Activated effector memory CD4-positive, alpha-beta T cell treated with anti-CD3 and anti-CD28 coated beads, Interleukin-2, amount 50 U/mL, for 16 hours (primary cell): ENCODE results near the gene ZNF239.
"Not testable (repeated sequence)": the region's sequence is repeated elsewhere in the genome, so short reads cannot be mapped to it uniquely, and the experiment has no call there.

Experiments used
- DNase-seq: peaks from one replicate; pipeline ENCODE4 v3.0.0-alpha.2; 2020

Gene ZNF239

DNA sequence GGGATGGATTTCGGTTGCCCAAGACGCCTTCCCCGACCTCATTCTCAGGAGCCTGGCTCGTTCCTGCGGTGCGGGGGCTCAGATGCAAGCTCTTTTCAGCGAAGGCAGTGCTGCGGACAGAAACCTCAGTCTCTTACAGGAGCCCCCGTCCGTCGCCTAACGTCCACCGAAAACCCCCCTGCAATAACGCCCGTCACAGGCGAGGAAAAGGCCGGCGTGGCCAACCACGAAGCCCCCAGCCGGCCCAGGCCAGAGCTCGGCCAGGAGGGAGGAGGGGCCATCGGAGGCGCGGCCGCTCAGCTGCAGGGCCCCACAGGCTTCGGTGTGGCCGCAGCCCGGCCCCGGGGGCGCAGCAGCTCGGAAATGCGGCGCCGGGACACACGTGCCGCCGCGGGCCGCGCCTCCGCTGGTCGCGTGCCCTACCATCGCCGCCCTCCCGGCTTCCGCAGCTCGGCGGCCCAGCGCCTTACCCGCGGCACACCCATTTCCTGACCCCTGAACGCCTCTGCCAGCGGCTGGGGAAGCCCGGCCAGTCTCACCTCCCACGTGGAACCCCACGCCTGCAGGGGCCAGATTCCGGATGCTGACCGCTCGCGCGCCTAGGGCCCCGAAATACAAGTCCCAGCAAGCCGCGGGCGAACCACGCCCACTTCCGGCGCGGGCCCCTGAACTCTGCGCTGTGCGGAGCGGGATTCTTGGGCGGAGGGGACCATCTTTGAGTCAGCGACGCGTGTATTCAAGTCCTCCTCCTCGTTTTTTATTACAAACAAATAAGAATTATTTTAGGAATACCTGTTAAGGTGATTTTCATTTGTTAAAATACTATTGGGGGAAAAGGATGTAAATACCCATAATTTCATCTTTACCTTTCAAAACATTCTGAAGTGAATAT is at the start of gene ZNF239:
Gene ZNF239, minus strand, starts transcription at position 616 of the 892 bp plus-strand sequence. CDS start 16,537 bp downstream, outside the sequence.
- DNase-seq: peak; percentile 94

DNA sequence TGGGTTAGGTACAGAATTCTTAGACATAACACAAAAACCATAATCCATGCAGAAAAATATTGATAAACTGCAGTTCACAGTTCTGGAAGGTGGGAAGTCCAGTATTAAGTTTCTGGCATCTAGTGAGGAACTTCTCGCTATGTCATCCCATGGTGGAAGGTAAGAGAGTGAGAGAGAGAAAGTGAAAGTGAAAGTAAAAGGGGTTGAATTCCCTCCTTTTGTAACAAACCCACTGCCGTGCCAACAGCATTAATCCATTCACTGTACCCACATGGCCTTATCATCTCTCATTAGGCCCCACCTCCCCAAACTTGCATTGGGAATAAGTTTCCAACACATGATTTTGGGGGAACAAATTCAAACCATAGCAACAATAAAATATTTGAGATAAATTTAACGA is 48.9 kb upstream of the ZNF239 start:
- DNase-seq: no peak

DNA sequence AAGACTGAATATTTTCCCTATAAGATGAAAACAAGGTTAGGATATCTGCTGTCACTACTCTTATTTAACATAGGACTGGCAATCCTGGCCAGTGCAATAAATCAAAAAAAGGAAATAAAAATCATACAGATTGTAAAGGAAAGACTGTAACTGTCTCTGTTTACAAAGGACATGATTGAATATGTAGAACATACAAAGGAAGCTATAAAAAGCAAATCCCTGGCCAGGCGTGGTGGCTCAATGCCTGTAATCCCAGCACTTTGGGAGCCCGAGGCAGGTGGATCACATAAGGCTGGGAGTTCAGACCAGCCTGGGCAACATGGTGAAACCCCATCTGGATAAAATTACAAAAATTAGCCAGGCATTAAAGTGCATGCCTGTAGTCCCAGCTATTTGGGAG is 47.6 kb upstream of the ZNF239 start:
- DNase-seq: no peak

DNA sequence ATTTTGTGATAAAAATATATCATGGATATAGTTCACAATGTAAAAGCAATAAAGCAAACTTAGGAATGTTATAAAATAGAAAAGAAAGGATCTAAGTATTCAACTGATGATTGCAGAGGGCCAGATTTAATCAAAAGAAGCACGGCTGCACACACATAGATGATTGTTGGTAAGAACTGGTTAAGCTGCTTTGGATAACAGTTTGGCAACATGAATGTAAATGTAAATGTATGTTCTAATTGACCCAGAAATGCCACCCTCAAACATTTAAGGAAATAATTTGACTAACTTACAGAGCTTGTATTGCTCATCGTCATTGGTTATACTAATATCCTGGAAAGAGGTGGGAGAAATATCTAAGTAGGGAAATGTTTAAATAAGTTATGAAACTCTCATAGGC is 45.0 kb upstream of the ZNF239 start:
- DNase-seq: no peak

DNA sequence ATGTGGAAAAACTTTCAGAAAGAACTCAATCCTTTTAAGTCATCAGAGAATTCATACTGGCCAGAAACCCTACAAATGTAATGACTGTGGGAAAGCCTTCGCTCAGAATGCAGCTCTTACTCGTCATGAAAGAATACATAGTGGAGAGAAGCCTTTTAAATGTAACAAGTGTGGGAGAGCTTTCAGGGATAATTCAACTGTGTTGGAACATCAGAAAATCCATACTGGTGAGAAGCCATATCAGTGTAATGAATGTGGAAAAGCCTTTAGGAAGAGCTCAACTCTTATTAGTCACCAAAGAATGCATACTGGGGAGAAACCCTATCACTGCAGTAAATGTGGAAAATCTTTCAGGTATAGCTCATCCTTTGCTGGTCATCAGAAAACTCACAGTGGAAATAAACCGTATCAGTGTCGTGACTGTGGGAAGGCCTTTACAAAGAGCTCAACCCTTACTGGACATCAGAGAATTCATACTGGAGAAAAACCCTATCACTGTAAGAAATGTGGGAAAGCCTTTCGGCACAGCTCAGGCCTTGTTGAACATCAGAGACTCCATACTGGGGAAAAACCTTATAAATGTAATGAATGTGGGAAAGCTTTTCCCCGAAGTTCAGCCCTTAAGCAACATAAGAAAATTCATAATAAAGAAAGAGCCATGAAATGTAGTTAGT is 42.4 kb upstream of the ZNF239 start:
- no peak for DNase-seq

GRCh38 chr10:43610636-43611035 is 36.2 kb upstream of the ZNF239 start:
- no peak for DNase-seq

DNA sequence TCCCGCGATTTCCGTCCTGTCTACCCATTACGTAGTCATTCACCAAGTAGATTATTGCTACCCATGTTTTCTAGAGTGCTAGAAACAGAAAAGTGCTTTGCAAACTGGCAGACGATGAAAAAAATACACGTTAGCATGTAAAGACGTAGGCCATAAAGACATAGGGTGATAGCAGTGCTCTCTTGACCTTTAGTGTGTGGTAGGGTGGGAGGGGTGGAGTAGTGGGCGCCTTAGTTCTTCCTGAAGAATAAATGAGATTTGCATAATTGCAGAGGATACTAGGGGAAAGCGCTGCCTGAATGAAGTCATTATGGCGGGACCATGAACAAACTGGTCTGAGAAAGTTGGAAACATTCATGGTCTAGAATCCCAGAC is 32.8 kb upstream of the ZNF239 start:
- DNase-seq: no peak

DNA sequence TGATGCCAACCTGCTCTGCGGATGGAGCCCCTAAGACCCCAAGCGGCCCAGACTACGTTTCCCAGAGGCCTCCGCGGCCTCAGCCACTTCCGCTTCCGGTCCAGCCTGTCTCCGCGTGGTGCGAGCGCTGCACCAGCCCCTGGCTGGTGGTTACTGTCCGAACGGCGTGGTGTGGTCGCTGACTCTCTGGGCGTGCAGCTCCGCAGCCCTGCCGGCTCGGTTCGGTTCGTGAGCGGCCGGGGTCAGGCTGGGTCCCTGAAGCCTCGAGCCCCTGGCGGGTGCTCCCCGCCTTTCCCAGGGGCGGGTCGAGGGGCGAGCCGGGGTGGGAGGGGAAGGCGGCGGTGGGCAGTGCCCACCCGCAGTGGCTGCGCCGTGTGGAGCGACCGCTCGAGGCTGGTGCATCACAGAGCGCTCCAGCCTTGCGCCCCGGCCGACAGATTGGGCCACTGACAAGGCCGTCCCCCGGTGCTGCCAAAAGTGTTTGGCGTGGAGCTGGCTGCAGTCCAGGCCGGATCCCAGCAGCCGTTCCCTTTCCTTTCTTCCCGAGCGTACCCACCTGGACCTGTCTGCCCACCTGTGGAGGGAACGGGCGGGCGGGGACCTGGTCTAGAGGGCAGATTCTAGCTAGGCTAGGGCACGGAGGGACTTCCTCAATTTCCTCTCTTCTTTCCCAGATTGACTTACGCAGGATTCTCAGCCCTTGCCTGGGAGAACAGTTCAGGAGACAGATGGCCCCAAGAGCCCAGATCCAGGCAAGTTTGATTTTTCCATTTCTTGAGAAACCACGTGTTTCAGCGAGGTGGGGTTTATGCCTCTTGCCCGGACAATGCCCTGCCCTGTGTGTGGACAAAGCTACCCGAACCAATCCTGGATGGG is 32.1 kb upstream of the ZNF239 start, which contains the start of gene ZNF485:
Gene ZNF485, plus strand, starts transcription at position 116 of the 876 bp plus-strand sequence. Its CDS starts 613 bp downstream, at position 729.
- DNase-seq: peak; percentile 87

GRCh38 chr10:43605850-43606322 is 31.5 kb upstream of the ZNF239 start:
- no peak for DNase-seq

- DNase-seq: not testable (repeated sequence)
These were observed 27.2 kb upstream of the ZNF239 start for GRCh38 chr10:43601576-43601975.

- DNase-seq: no peak
These were observed 24.9 kb upstream of the ZNF239 start for GRCh38 chr10:43599333-43599732.

DNA sequence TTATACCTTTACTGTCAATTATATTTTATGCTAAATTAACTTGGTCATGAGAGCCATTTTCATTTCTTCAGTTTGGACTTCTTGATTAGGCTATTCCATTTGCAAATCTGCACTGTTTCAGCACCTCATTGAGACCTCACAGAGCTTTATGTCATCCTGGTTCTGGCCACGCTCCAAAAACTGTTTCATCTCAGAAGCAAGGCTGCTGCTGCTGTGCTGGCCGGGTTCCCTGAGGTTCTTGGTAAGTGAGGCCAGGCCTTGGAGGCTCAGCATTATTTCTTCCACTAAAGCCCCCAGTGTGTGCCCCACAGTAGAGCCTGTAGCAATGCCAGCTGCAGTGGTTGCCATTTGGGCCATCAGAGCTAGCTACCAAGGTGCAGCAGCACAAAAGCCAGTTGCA is 24.0 kb upstream of the ZNF239 start:
- DNase-seq: no peak

- no peak for DNase-seq
These were observed 22.1 kb upstream of the ZNF239 start for GRCh38 chr10:43596546-43596945.

DNA sequence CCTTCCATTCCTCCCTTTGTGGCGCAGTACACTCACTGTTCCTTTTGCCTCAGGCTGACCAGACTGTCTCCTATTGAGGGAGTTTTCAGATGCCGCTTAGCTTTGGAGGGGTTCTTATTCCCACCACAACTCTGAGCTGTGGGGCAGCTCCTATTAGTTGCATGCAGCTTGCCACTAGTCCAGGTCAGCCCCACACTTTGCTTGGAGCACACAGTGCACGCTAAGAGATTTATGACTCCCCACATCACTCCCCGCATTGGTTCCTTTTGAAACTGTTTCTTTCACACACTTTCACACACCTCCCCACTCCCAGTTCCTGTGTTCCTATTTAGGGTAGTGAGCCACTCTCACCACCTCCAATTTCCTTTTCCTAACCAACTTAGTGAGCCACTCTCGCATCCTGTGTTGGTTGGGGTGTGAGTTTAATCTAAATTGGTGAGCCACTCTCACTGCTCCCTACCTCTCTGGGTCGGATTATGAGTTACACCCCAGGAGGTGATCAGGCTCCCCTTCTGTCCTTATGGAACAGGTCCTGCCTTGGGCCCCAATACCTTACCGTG is 21.4 kb upstream of the ZNF239 start:
- no peak for DNase-seq

- DNase-seq: peak; percentile 73
These were observed 20.7 kb upstream of the ZNF239 start for GRCh38 chr10:43594944-43595589.

DNA sequence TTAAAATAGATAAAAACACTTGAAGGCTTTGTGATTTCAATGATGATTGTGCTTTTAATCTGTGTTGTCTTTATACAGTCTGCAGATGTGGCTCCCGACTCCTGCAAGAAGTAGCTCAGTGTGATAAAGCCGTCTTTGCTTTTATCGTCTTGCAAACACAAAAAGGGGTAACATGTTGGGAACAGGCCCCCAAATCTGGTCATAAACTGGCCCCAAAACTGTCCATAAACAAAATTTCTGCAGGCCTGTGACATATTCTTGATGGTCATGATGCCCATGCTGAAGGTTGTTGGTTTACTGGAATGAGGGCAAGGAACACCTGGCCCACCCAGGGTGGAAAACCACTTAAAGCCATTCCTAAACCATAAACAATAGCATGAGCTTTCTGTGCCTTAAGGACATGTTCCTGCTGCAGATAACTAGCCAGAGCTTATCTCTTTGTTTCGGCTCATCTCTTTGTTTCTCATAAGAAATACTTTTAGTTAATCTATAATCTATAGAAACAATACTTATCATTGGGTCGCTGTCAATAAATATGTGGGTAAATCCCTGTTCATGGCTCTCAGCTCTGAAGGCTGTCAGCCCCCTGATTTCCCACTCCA is 17.0 kb upstream of the ZNF239 start:
- no peak for DNase-seq

DNA sequence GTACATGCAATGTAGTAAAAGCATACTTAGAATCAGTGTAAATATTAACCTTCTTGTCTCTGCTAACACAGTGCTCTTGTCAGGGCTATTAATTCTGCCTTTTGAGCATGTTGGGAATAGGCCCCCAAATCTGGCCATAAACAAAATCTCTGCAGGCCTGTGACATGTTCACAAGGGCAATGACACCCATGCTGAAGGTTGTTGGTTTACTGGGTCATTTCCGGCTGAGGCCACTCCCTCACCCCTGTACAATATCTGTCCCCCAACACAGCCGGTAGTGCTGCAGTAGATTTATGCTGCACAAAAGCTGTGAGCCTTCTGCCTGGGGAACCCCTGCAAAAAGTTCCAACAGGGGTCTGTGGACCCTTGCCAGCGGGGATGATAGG is 12.3 kb upstream of the ZNF239 start:
- not testable (repeated sequence) for DNase-seq

GRCh38 chr10:43585981-43586729 is 11.7 kb upstream of the ZNF239 start:
- no peak for DNase-seq

- no peak for DNase-seq
These were observed 10.6 kb upstream of the ZNF239 start for GRCh38 chr10:43585046-43585445.

- DNase-seq: no peak
These were observed 9.6 kb upstream of the ZNF239 start for GRCh38 chr10:43584051-43584450.

GRCh38 chr10:43576580-43576979 is 2.2 kb upstream of the ZNF239 start:
- DNase-seq: no peak
